Upper lobe of right lung (tissue), 1 donor: Measurements from ENCODE around the gene TMSB15A. TPM values are rescaled to one million over a fixed set of nuclear protein-coding genes. Genes with fewer than 3 reads are reported as not detected.

ENCODE experiments used
- total RNA-seq: library from RNA; stranded (reverse); fragmentation: NEBNext Ultra II Directional; extraction: Animal tissue kit (Norgen Biotek cat#: 25700); gene quantifications from one replicate; pipeline ENCODE4 v1.2.1, GENCODE V29; 2021
- donor health status: DM: no; HTN: yes; CAD: no; lungs with severe emphysema.

The TMSB15A gene
- total RNA-seq, 1 donor from 2014 or later, result 1.9 TPM

Other genes with a start within 250 kb of the TMSB15A start
- not detected for gene NXF2B, start 76.7 kb downstream of the TMSB15A start, total RNA-seq
- not detected for gene TCP11X2, start 44.9 kb downstream of the TMSB15A start, total RNA-seq
- 9.4 TPM for gene ARMCX5, start 82.8 kb upstream of the TMSB15A start, total RNA-seq
- gene GPRASP1, start 134.7 kb upstream of the TMSB15A start, total RNA-seq, result 5.5 TPM
- gene GPRASP2, start 195.7 kb upstream of the TMSB15A start, total RNA-seq, result 8.0 TPM
- 4.3 TPM for gene GPRASP3, start 204.0 kb upstream of the TMSB15A start, total RNA-seq